ENCODE data around the gene MYH10.

MYH10 gene

GRCh38 chr17:8475227-8475626 lies 155.3 kb downstream of the MYH10 start:
- Mint-ChIP-seq H3K27me3 (no peaks in the 10 kb centered on the region), H3K36me3 (ENCODE audit: insufficient read depth) (peaks cover 82% of the 10 kb centered on the region), H3K4me3 (no peak overlapping the region), H3K4me1 (ENCODE audit: low read depth in 2 of 2) (peaks cover 0 to 7% of the 10 kb centered on the region in 2 donors), H3K9me3 (no peaks in the 10 kb centered on the region), H3K27ac (peak overlapping the region; percentile 12 to 69)
- no peak for ATAC-seq (replicated peaks)
- no peak for DNase-seq

GRCh38 chr17:8474826-8475225 lies 155.7 kb downstream of the MYH10 start:
- no peaks in the 10 kb centered on the region for H3K27me3 Mint-ChIP-seq
- ATAC-seq (replicated peaks) (no peak), DNase-seq (no peak)
- H3K36me3 Mint-ChIP-seq (ENCODE audit: insufficient read depth), result peaks cover 82% of the 10 kb centered on the region
- no peak overlapping the region for H3K4me3 Mint-ChIP-seq
- no peaks in the 10 kb centered on the region for H3K9me3 Mint-ChIP-seq
- H3K27ac Mint-ChIP-seq, result peak overlapping the region; percentile 12 to 69
- H3K4me1 Mint-ChIP-seq (ENCODE audit: low read depth in 2 of 2), result peaks cover 0 to 7% of the 10 kb centered on the region in 2 donors

GRCh38 chr17:8473451-8474192 lies 156.9 kb downstream of the MYH10 start:
- no peak overlapping the region for H3K27ac Mint-ChIP-seq

GRCh38 chr17:8472663-8473062 lies 157.9 kb downstream of the MYH10 start:
- no peaks in the 10 kb centered on the region for H3K9me3 Mint-ChIP-seq
- H3K4me3 Mint-ChIP-seq, result no peak overlapping the region
- no peak overlapping the region for H3K27ac Mint-ChIP-seq
- ATAC-seq (replicated peaks), result no peak
- no peak for DNase-seq
- no peaks in the 10 kb centered on the region for H3K27me3 Mint-ChIP-seq
- H3K36me3 Mint-ChIP-seq (ENCODE audit: insufficient read depth), result peaks cover 85% of the 10 kb centered on the region
- peaks cover 0 to 9% of the 10 kb centered on the region in 2 donors for H3K4me1 Mint-ChIP-seq (ENCODE audit: low read depth in 2 of 2)

More at GRCh38 chr17:8473451-8474192, 156.9 kb downstream of the MYH10 start:
- ATAC-seq (replicated peaks) (no peak), DNase-seq (no peak)
- Mint-ChIP-seq H3K27me3 (no peaks in the 10 kb centered on the region), H3K4me3 (no peak overlapping the region), H3K36me3 (ENCODE audit: insufficient read depth) (peaks cover 85% of the 10 kb centered on the region), H3K9me3 (no peaks in the 10 kb centered on the region), H3K4me1 (ENCODE audit: low read depth in 2 of 2) (peaks cover 0 to 7% of the 10 kb centered on the region in 2 donors)

- H3K36me3 Mint-ChIP-seq (ENCODE audit: insufficient read depth), result peaks cover 77% of the 10 kb centered on the region
- no peak for DNase-seq
- H3K27ac Mint-ChIP-seq, result peak overlapping the region in 1 of 2 donors; percentile 18
- H3K9me3 Mint-ChIP-seq, result no peaks in the 10 kb centered on the region
- ATAC-seq (replicated peaks), result no peak
- no peak overlapping the region for H3K4me3 Mint-ChIP-seq
- peaks cover 4 to 6% of the 10 kb centered on the region in 2 donors for H3K4me1 Mint-ChIP-seq (ENCODE audit: low read depth in 2 of 2)
- no peaks in the 10 kb centered on the region for H3K27me3 Mint-ChIP-seq
These were observed 160.0 kb downstream of the MYH10 start for GRCh38 chr17:8470447-8471047.

GRCh38 chr17:8469964-8470363 lies 160.6 kb downstream of the MYH10 start:
- Mint-ChIP-seq H3K36me3 (ENCODE audit: insufficient read depth) (peaks cover 77% of the 10 kb centered on the region), H3K27me3 (no peaks in the 10 kb centered on the region), H3K27ac (no peak overlapping the region), H3K4me3 (no peak overlapping the region), H3K4me1 (ENCODE audit: low read depth in 2 of 2) (peaks cover 5 to 8% of the 10 kb centered on the region in 2 donors), H3K9me3 (no peaks in the 10 kb centered on the region)
- no peak for ATAC-seq (replicated peaks)
- no peak for DNase-seq

GRCh38 chr17:8468980-8469379 lies 161.5 kb downstream of the MYH10 start:
- Mint-ChIP-seq H3K36me3 (ENCODE audit: insufficient read depth) (peaks cover 73% of the 10 kb centered on the region), H3K9me3 (no peaks in the 10 kb centered on the region), H3K4me1 (ENCODE audit: low read depth in 2 of 2) (peaks cover 15 to 18% of the 10 kb centered on the region in 2 donors), H3K27me3 (no peaks in the 10 kb centered on the region), H3K27ac (peak overlapping the region in 1 of 2 donors; percentile 35), H3K4me3 (no peak overlapping the region)
- ATAC-seq (replicated peaks) (no peak), DNase-seq (no peak)

GRCh38 chr17:8468127-8468526 lies 162.4 kb downstream of the MYH10 start:
- no peaks in the 10 kb centered on the region for H3K27me3 Mint-ChIP-seq
- peak overlapping the region in 1 of 2 donors; percentile 79 for H3K27ac Mint-ChIP-seq
- H3K9me3 Mint-ChIP-seq, result no peaks in the 10 kb centered on the region
- H3K36me3 Mint-ChIP-seq (ENCODE audit: insufficient read depth), result peaks cover 71% of the 10 kb centered on the region
- no peak for ATAC-seq (replicated peaks)
- no peak for DNase-seq
- H3K4me3 Mint-ChIP-seq, result no peak overlapping the region
- H3K4me1 Mint-ChIP-seq (ENCODE audit: low read depth in 2 of 2), result peaks cover 20 to 25% of the 10 kb centered on the region in 2 donors

- H3K27ac Mint-ChIP-seq, result peak overlapping the region; percentile 41 to 79
- no peak overlapping the region for H3K4me3 Mint-ChIP-seq
- H3K27me3 Mint-ChIP-seq, result no peaks in the 10 kb centered on the region
- no peak for ATAC-seq (replicated peaks)
- peaks cover 23 to 26% of the 10 kb centered on the region in 2 donors for H3K4me1 Mint-ChIP-seq (ENCODE audit: low read depth in 2 of 2)
- peaks cover 74% of the 10 kb centered on the region for H3K36me3 Mint-ChIP-seq (ENCODE audit: insufficient read depth)
- no peaks in the 10 kb centered on the region for H3K9me3 Mint-ChIP-seq
- no peak for DNase-seq
These were observed 163.0 kb downstream of the MYH10 start for GRCh38 chr17:8467527-8467926.

- Mint-ChIP-seq H3K9me3 (no peaks in the 10 kb centered on the region), H3K27me3 (no peaks in the 10 kb centered on the region), H3K4me1 (ENCODE audit: low read depth in 2 of 2) (peaks cover 23 to 26% of the 10 kb centered on the region in 2 donors), H3K36me3 (ENCODE audit: insufficient read depth) (peaks cover 80% of the 10 kb centered on the region), H3K4me3 (no peak overlapping the region), H3K27ac (peak overlapping the region; percentile 41 to 79)
- ATAC-seq (replicated peaks), result no peak
- DNase-seq, result no peak
These were observed 163.7 kb downstream of the MYH10 start for GRCh38 chr17:8466873-8467272.

- Mint-ChIP-seq H3K4me1 (ENCODE audit: low read depth in 2 of 2) (peaks cover 23 to 29% of the 10 kb centered on the region in 2 donors), H3K36me3 (ENCODE audit: insufficient read depth) (peaks cover 80% of the 10 kb centered on the region), H3K9me3 (no peaks in the 10 kb centered on the region), H3K4me3 (no peak overlapping the region), H3K27me3 (no peaks in the 10 kb centered on the region), H3K27ac (no peak overlapping the region)
- DNase-seq (no peak), ATAC-seq (replicated peaks) (no peak)
These were observed 164.1 kb downstream of the MYH10 start for GRCh38 chr17:8466456-8466855.

GRCh38 chr17:8465759-8466158 lies 164.8 kb downstream of the MYH10 start:
- DNase-seq (no peak), ATAC-seq (replicated peaks) (no peak)
- no peak overlapping the region for H3K4me3 Mint-ChIP-seq
- H3K36me3 Mint-ChIP-seq (ENCODE audit: insufficient read depth), result peaks cover 79% of the 10 kb centered on the region
- H3K4me1 Mint-ChIP-seq (ENCODE audit: low read depth in 2 of 2), result peaks cover 23 to 26% of the 10 kb centered on the region in 2 donors
- H3K9me3 Mint-ChIP-seq, result no peaks in the 10 kb centered on the region
- H3K27ac Mint-ChIP-seq, result no peak overlapping the region
- H3K27me3 Mint-ChIP-seq, result no peaks in the 10 kb centered on the region

GRCh38 chr17:8465356-8465755 lies 165.2 kb downstream of the MYH10 start:
- Mint-ChIP-seq H3K36me3 (ENCODE audit: insufficient read depth) (peaks cover 76% of the 10 kb centered on the region), H3K27ac (no peak overlapping the region), H3K9me3 (no peaks in the 10 kb centered on the region), H3K4me3 (no peak overlapping the region), H3K4me1 (ENCODE audit: low read depth in 2 of 2) (peaks cover 23 to 26% of the 10 kb centered on the region in 2 donors), H3K27me3 (no peaks in the 10 kb centered on the region)
- ATAC-seq (replicated peaks) (no peak), DNase-seq (no peak)

- DNase-seq (no peak), ATAC-seq (replicated peaks) (no peak)
- Mint-ChIP-seq H3K27ac (no peak overlapping the region), H3K9me3 (no peaks in the 10 kb centered on the region), H3K4me1 (ENCODE audit: low read depth in 2 of 2) (peaks cover 23 to 26% of the 10 kb centered on the region in 2 donors), H3K27me3 (no peaks in the 10 kb centered on the region), H3K36me3 (ENCODE audit: insufficient read depth) (peaks cover 76% of the 10 kb centered on the region), H3K4me3 (no peak overlapping the region)
These were observed 165.6 kb downstream of the MYH10 start for GRCh38 chr17:8464941-8465340.
